Right lobe of liver (tissue), 4 donors: ENCODE data around the gene IL1RL1.

ENCODE experiments used
- POLR2A ChIP-seq: fragments of 450-650 bp; IDR thresholded peaks from one replicate; pipeline ENCODE4 v1.6.1; 2017; ENCODE audit warnings: antibody characterized with exemption, mild to moderate bottlenecking
- TF ChIP-seq, protein P1 (sequence below), 4 donors: fragments of 200-600 bp in 3 of 4; fragments of 450-650 bp in 1 of 4; IDR thresholded peaks; one replicate each; pipeline versions ENCODE4 v1.5.1 to v1.8.0; 2016 to 2022; ENCODE audit warnings: antibody characterized with exemption in 4 of 4, mild to moderate bottlenecking in 2 of 4
- donor health status: DM: no; HTN: no; CAD: no.
- donor health status: DM: no; HTN: no; CAD: no.
- donor health status: DM: no; HTN: yes; CAD: no.

DNA sequence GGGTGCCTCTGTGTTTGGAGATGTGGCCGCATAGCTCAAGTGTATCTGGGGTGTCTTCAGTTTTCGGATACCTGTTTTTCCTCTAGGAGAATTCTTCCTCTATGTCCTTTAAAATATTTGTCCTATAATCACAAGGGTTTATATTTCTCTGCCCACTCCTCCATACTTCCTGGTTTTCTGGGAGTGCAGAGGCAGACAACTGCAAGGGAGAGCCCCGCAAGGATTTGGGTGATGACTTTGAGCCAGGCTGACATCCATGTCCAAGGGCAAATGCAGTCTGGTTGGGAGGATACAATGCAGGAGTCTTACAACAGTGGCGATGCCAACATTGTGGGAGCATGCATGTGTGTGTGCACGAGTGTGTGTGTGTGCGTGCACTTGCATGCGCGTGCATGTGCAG, 2.1 kb downstream of the IL1RL1 start:
- TF ChIP-seq, protein P1, sequence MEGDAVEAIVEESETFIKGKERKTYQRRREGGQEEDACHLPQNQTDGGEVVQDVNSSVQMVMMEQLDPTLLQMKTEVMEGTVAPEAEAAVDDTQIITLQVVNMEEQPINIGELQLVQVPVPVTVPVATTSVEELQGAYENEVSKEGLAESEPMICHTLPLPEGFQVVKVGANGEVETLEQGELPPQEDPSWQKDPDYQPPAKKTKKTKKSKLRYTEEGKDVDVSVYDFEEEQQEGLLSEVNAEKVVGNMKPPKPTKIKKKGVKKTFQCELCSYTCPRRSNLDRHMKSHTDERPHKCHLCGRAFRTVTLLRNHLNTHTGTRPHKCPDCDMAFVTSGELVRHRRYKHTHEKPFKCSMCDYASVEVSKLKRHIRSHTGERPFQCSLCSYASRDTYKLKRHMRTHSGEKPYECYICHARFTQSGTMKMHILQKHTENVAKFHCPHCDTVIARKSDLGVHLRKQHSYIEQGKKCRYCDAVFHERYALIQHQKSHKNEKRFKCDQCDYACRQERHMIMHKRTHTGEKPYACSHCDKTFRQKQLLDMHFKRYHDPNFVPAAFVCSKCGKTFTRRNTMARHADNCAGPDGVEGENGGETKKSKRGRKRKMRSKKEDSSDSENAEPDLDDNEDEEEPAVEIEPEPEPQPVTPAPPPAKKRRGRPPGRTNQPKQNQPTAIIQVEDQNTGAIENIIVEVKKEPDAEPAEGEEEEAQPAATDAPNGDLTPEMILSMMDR (IDR thresholded peaks at IDR 0.05) = no peak
- TF ChIP-seq POLR2A = no peak
